SK-N-MC (cell line): ENCODE results near the gene RCCD1.

Experiments
- DNase-seq: peaks from one replicate; pipeline ENCODE4 v3.0.0-alpha.2; 2011; ENCODE audit warnings: low read depth, low spot score
- H3K27ac ChIP-seq: fragments of 200-600 bp; sonication (generic); 2 replicates; pipeline ENCODE4 v1.5.1; 2016; ENCODE audit warnings: mixed run types
- H3K36me3 ChIP-seq: fragments of 200-600 bp; sonication (generic); 2 replicates; pipeline ENCODE4 v1.6.1; 2017; ENCODE audit warnings: antibody characterized with exemption, low read length, mixed read lengths; ENCODE audit not compliant: insufficient read depth
- H3K4me3 ChIP-seq: fragments of 200-600 bp; sonication (generic); 2 replicates; pipeline ENCODE4 v1.5.1; 2016
- H3K9ac ChIP-seq: fragments of 200-600 bp; sonication (generic); 2 replicates; pipeline ENCODE4 v1.8.0; 2017; ENCODE audit warnings: mixed run types, mixed read lengths; ENCODE audit not compliant: insufficient read length
- H3K9me3 ChIP-seq: fragments of 200-600 bp; sonication (generic); 2 replicates; pipeline ENCODE4 v1.6.1; 2017; ENCODE audit warnings: low read depth, mild to moderate bottlenecking, antibody characterized with exemption, low read length, moderate library complexity, mixed read lengths
- EZH2 ChIP-seq: fragments of 200-600 bp; sonication (generic); IDR thresholded peaks from one replicate; pipeline ENCODE4 v1.6.1; 2017; ENCODE audit warnings: antibody characterized with exemption
- FOXP2 ChIP-seq: optimal IDR thresholded peaks from 2 replicates; pipeline ENCODE3; 2011; ENCODE audit warnings: mild to moderate bottlenecking, moderate library complexity; ENCODE audit not compliant: insufficient read depth; ENCODE audit errors: extremely low read length, control extremely low read depth
- POLR2AphosphoS5 ChIP-seq: IDR thresholded peaks from 2 replicates; pipeline ENCODE4 v1.6.1; 2012; ENCODE audit warnings: mild to moderate bottlenecking, low read depth, low read length, borderline replicate concordance

RCCD1 gene

DNA sequence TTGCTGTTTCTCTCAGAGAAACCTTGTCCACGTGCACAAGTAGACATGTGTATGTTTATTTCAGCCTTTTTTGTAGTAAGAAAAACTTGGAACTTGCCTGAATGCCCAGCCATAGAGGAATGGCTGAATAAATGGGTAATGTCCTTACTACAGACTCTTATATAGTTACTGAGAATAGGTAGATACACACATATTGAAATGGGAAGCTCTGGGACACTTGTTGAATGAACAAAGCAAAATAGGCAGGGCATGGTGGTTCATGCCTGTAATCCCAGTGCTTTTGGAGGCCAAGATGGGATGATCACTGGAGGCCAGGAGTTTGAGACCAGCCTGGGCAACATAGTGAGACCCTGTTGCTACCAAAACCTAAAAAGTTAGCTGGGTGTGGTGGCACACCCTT lies 17.9 kb upstream of the RCCD1 start:
- Histone ChIP-seq H3K36me3 (peaks cover 24% of the 10 kb centered on the region; the same call in 1 of the 2 replicates), H3K9me3 (no peaks in the 10 kb centered on the region), H3K27ac (no peak overlapping the region), H3K9ac (no peak overlapping the region), H3K4me3 (no peak overlapping the region)
- TF ChIP-seq EZH2 (no peak), FOXP2 (no peak), POLR2AphosphoS5 (no peak)
- DNase-seq = no peak

DNA sequence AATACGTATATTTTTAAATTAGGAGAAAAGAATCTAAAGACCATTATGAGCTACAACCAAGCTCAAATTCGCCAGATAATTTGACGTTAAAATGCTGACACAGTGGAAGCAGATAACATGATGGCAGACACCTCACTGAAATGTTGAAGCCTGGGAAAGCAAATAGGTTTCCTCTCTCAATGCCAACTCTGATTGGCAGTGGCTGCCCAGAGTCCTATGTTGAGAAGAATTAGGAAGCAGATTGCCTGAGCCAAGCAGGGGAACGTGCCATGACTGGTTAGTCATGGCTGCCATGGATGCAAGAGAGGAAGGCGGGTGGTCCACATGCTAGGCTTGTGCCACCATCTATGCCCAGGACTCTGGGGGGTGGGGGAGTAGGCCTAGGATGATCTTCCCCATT lies 16.4 kb upstream of the RCCD1 start:
- no peaks in the 10 kb centered on the region for H3K9me3 ChIP-seq
- H3K9ac ChIP-seq = no peak overlapping the region
- TF ChIP-seq FOXP2 = no peak
- TF ChIP-seq EZH2 = no peak
- TF ChIP-seq POLR2AphosphoS5 = no peak
- no peak for DNase-seq
- peaks cover 38% of the 10 kb centered on the region; the same call in 1 of the 2 replicates for H3K36me3 ChIP-seq
- H3K27ac ChIP-seq = no peak overlapping the region
- H3K4me3 ChIP-seq = no peak overlapping the region

DNA sequence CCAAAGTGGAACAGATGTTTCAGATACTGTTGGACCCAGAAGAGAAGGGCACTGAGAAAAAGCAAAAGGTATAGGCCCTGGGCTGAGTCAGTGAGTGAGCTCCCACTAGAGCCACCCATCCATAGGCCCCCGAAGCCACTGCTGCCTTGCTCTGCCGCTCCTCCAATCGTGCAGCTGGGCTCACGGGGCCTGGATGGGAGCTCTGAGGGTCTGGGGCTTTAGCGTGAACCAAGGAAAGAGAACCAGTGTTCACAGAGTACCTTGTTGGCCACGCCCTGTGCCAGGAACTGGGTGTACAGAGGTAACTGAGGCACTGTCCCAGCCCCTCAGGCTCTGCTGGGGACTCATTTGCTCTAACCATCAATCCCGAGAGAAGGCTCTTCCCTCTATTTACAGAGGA lies 14.9 kb upstream of the RCCD1 start:
- H3K9ac ChIP-seq = no peak overlapping the region
- no peak for DNase-seq
- no peaks in the 10 kb centered on the region for H3K9me3 ChIP-seq
- TF ChIP-seq POLR2AphosphoS5 = no peak
- no peak overlapping the region for H3K4me3 ChIP-seq
- H3K27ac ChIP-seq = no peak overlapping the region
- peaks cover 51% of the 10 kb centered on the region; the same call in 1 of the 2 replicates for H3K36me3 ChIP-seq

DNA sequence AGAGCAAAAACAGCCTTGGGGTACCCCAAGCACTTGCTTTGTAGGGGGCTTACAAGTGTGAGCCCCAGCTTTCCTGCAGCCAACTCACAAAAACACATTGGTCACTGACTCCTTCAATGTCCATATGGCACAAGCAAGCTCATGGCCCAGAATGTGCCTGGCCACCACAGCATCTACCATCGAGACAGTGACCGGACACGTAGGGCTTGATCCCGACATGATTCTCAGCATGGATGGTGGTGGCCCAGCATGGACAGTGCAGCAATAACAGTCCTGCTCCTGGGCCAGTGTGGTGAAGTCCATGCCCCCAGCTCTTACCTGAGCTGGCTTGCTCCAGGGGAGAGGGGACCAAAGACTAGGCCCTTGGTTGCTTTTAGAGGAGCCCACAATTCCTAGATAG lies 13.6 kb upstream of the RCCD1 start:
- no peak for TF ChIP-seq POLR2AphosphoS5
- TF ChIP-seq EZH2 = no peak
- no peak for TF ChIP-seq FOXP2
- no peak overlapping the region for H3K4me3 ChIP-seq
- no peak overlapping the region for H3K27ac ChIP-seq
- H3K9me3 ChIP-seq = no peaks in the 10 kb centered on the region
- H3K9ac ChIP-seq = no peak overlapping the region
- no peak for DNase-seq
- H3K36me3 ChIP-seq = peaks cover 56% of the 10 kb centered on the region; the same call in 1 of the 2 replicates

- Histone ChIP-seq H3K9me3 (no peaks in the 10 kb centered on the region), H3K36me3 (peaks cover 61% of the 10 kb centered on the region; the same call in 1 of the 2 replicates), H3K27ac (no peak overlapping the region), H3K4me3 (no peak overlapping the region), H3K9ac (no peak overlapping the region)
- no peak for DNase-seq
- TF ChIP-seq FOXP2 (no peak), EZH2 (no peak)
These were observed 12.1 kb upstream of the RCCD1 start for GRCh38 chr15:90942354-90943120.

DNA sequence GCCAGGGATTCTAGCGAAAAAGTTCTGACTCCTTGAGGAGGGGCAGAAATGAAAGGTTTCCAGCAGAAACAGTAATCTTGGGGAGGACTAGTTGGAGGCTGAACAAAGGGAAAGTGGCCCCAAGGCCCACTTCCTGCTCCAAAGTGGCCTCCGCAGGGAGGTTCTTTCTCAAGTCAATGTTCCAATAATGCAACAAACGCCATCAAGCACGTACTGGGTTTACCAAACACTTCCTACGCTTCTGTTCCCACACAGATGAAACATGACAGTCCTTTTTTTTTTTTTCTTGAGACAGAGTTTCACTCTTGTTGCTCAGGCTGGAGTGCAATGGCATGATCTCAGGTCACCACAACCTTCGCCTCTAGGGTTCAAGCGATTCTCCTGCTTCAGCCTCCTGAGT lies 9.6 kb upstream of the RCCD1 start:
- H3K27ac ChIP-seq = no peak overlapping the region
- TF ChIP-seq FOXP2 = no peak
- no peak for TF ChIP-seq EZH2
- no peak for TF ChIP-seq POLR2AphosphoS5
- H3K9me3 ChIP-seq = no peaks in the 10 kb centered on the region
- no peak overlapping the region for H3K9ac ChIP-seq
- no peak overlapping the region for H3K4me3 ChIP-seq
- no peak for DNase-seq
- peaks cover 54% of the 10 kb centered on the region; the same call in 1 of the 2 replicates for H3K36me3 ChIP-seq

DNA sequence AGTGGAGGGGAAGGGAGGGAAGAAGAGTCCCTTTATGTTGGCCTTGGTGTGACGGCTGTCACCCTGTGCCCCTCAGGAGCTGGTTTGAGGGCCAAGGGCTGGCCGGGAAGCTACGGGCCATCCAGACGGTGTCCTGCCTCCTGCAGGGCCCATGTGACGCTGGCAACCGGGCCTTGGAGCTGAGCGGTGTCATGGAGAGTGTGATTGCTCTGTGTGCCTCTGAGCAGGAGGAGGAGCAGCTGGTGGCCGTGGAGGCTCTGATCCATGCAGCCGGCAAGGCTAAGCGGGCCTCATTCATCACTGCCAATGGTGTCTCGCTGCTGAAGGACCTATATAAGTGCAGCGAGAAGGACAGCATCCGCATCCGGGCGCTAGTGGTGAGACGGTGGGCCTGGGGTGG lies 8.1 kb upstream of the RCCD1 start:
- Histone ChIP-seq H3K9ac (no peak overlapping the region), H3K36me3 (peaks cover 51% of the 10 kb centered on the region; the same call in 1 of the 2 replicates), H3K9me3 (no peaks in the 10 kb centered on the region), H3K4me3 (no peak overlapping the region), H3K27ac (no peak overlapping the region)
- TF ChIP-seq EZH2 = no peak
- TF ChIP-seq POLR2AphosphoS5 = no peak
- TF ChIP-seq FOXP2 = no peak
- no peak for DNase-seq

GRCh38 chr15:90946941-90947576 lies 7.6 kb upstream of the RCCD1 start:
- TF ChIP-seq POLR2AphosphoS5 = no peak
- no peak for TF ChIP-seq EZH2
- no peak for TF ChIP-seq FOXP2
- DNase-seq = no peak
- Histone ChIP-seq H3K9ac (no peak overlapping the region), H3K36me3 (peaks cover 55% of the 10 kb centered on the region; the same call in 1 of the 2 replicates), H3K27ac (no peak overlapping the region), H3K4me3 (no peak overlapping the region), H3K9me3 (no peaks in the 10 kb centered on the region)
